ENCODE data around the gene PMEL. TPM values are rescaled to one million over a fixed set of nuclear protein-coding genes. Genes with fewer than 3 reads are reported as not detected.
"Not testable (repeated sequence)": the region's sequence is repeated elsewhere in the genome, so short reads cannot be mapped to it uniquely, and the experiment has no call there.

PMEL gene
- polyA plus RNA-seq, 1 donor, result 2.0 TPM

DNA sequence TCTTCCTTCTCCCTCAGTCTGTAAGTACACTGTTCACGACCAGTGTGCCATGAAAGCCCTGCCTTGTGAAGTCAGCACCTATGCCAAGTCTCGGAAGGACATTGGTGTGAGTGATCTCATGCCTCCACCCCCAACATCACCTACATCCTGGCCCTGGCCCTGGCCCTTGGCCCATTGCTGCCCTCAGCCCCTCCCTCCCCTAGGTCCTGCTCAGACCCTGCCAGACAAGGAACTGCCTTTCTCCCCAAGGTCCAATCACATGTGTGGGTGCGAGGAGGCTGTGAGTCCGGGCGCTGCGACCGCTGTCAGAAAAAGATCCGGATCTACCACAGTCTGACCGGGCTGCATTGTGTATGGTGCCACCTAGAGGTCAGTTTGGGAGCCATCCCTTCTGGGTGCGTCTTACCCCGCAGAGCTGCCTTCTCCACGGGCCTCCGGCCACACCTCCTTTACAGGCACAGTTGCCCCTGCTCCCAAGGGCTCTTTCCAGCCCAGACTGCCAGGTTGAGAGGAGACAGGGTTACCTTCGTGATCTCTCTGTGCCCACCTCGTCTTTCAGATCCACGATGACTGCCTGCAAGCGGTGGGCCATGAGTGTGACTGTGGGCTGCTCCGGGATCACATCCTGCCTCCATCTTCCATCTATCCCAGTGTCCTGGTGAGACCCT is 25.6 kb downstream of the PMEL start:
- peak; percentile 84 for DNase-seq

GRCh38 chr12:55938826-55939501 is 26.9 kb downstream of the PMEL start:
- DNase-seq, result no peak

- no peak for DNase-seq
Observed at GRCh38 chr12:55937981-55938380, 27.9 kb downstream of the PMEL start.

- DNase-seq, result peak; percentile 45
Observed at GRCh38 chr12:55935738-55936151, 30.1 kb downstream of the PMEL start.

- DNase-seq, result no peak
Observed at GRCh38 chr12:55934773-55935172, 31.1 kb downstream of the PMEL start.

DNA sequence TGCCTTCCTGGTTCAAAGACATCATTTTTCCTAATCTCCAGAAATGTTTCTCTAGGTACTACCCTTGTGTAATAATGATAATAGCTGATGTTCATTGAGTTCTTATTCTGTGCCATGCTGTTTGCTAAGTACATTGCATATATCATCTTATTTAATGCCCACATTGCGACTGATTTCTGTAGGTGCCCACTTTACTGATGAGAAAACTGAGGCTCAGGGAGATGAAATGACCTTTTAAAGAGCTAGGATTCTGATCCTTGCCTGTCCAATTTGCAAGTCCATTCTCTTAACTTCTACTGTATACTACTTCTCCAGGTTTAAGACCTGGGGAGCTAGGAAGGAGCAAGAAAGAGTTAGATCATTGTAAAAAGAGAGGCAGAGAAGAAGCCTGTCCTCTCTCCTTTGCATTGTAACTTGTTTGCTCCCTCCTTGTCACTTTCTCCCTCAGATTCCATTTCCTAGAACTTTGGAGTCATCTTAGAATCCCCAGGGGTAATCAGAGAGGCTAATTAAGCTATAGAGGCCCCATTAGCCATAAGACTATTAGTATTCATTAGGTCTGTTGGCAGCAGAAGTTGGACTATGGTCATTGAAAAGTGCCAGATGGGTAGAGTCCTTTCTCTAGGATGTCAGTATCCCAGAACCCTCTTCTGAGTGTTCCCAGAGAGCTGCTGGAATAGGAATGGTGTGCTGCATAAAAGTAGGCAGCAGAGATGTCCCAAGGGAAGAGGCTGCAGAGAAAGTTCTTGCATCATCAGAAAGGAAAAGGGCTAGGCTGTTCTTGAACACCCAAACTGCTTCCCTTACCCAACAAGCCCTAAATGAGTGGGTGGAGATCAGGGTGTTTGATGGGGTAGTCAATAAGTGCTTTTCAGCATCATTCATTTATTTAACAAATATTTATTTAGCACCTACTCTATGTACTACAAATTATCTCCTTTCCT is 31.8 kb downstream of the PMEL start:
- DNase-seq, result no peak

- DNase-seq, result no peak
Observed at GRCh38 chr12:55933169-55933798, 32.6 kb downstream of the PMEL start.

DNA sequence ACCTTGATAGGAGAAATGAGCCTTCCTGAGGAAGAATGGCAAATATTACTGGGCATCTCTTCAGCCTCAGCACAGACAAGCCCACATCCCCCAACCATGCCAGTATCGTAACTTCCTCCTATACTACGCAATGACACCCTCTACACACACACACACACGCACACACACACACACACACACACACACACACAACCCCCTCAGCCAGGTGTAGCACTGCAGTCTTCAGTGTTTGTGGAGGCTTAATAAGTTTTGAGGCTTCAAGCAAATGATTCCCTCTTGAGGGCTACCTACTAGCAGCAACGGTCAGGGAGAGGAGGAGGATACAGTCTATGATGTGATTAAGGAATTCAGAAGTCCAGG is 33.3 kb downstream of the PMEL start:
- DNase-seq, result no peak

- DNase-seq, result peak; percentile 78
Observed at GRCh38 chr12:55931780-55932550, 33.9 kb downstream of the PMEL start.

DNA sequence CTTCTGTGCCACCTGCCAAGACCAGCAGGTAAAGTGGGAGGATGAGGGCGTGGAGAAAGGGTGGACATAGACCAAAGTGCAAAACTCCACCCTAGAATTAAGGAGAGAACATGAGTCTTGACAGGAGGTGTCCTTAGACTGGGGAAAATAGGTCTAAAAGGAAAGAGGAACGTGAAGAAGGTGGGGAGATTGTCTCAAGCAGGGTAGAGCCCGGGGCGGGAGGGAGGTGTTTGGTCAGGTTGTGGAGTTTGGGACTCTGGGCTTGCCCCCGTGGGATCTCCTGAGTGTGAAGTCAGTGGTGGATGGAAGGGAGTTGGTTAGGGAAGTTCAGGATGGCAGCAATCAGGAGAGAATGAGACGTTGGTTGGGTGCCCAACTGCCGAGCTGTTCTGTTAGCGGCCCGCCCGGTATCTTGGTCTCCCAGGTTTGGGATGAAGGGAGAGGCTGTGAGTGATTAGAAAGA is 34.5 kb downstream of the PMEL start:
- no peak for DNase-seq

- peak; percentile 65 for DNase-seq
Observed at GRCh38 chr12:55930771-55931316, 35.0 kb downstream of the PMEL start, which contains the start of gene DGKA. Gene DGKA, plus strand, starts transcription at chr12:55931162. Its CDS starts 5,342 bp downstream, at chr12:55936504.

DNA sequence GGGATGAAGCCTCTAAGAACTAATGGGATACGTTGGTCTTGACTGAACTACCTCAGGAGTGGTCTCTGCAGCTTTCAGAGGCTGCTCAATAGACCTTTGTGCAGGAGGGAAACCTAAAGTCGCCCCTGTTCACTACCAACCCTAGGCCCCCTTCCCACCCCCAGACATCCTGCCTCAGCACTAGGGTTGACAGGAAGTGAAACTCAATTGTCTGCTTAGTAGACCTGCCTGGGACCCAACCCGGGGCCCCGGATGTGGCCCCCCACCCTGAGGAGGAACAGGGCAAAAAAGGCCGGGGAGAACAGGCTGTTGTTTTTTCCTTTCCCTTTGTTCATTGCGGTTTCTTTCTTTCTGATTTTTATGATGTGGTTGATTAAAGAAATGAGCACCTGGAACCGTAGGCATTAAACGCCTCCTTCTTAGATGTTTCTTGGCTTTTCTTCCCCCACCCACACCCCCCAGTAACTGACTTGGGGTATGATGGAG is 36.5 kb downstream of the PMEL start:
- DNase-seq, result no peak

DNA sequence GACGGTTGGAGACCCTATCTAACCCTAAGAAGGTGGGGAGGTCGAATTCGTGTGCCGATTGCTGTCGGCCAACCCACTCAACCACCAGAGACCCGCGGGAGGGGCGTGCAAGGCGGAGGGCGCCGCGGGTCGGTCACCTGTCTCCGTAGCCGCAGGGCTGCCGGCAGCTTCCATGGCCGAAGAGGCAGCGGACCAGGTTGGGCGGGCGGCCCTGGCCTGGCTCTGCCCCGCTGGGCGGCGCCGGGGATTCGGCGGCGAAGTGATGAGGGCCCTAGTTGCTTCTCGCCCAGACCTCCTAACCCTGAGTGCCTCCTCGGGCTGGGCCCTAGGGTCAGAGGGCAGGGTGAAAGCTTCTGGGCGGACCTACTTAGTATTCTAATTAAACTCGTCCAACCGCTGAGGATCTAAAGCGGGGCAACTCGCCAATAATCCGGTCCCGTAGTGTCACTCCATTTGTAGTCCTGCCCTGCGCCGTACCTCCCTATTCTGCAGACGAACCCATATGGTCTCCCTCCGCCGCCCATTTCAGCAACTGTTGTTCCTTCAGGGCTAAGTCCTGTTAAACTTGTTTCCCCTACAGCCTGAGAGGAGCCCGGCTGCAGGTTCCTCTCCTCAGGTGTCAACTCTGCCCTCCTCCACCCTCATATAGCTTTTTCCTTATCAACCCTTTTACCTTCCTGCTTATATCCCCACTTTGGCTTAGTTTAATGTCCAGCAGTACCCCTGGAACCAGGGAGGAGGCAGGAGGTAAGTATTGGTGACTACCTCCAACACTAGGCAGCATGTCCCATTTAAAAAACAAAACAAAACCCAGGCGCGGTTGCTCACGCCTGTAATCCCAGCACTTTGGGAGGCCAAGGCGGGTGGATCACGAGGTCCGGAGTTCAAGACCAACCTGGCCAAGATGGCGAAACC is 38.0 kb downstream of the PMEL start, which contains the start of gene PYM1:
TSS of gene PYM1 (minus strand) at position 307 of the 915 bp plus-strand sequence. CDS start at position 174, 133 bp downstream.
- DNase-seq, result peak; percentile 72

- DNase-seq, result peak; percentile 93
Observed at GRCh38 chr12:55926738-55927587, 38.9 kb downstream of the PMEL start.

- no peak for DNase-seq
Observed at GRCh38 chr12:55925870-55926737, 39.7 kb downstream of the PMEL start.

DNA sequence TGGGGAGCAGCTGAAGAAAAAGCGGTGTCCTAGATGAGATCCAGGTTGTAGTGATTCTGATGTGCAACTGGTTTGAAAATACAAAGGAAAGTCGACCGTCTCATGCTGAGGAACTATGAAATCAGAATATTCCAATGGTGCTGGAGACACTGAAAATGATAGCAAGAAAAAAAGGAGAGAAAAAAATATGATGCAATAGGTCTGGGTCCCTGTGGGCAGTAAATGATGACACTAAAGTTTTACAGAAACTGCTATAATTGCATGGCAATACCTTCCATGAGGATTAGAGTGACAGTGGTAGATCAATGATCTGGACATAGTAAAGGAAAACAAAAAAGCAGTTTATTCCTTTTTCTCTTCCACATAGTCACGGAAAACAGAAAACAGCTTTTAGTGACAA is 40.5 kb downstream of the PMEL start:
- DNase-seq, result no peak

DNA sequence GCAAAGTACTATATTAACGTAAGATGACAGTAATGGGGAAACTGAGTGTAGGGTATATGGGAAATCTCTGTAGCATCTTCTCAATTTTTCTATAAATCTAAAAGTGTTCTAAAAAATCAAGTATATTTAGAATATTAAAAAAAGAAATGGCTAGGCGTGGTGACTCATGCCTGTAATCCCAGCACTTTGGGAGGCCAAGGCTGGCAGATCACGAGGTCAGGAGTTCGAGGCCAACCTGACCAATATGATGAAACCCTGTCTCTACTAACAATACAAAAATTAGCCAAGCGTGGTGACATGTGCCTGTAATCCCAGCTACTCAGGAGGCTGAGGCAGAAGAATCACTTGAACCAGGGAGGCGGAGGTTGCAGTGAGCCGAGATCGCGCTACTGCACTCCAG is 42.2 kb downstream of the PMEL start:
- DNase-seq, result not testable (repeated sequence)

DNA sequence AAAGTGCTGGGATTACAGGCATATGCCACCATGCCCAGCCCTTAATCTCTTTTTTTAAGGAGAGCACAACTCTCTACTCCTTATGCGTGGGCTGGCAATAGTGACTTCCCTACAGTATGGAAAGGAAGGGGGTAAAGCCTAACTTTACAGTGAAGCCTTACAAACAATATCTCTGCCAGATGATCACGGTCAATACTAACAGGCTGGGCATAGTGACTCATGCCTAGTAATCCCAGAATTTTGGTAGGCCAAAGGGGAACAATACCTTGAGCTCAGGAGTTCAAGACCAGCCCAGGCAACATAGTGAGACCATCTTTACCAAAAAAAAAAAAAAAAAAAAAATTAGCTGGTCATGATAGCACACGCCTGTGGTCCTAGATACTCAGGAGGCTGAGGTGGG is 43.7 kb downstream of the PMEL start:
- no peak for DNase-seq
